ENCODE measurements around the gene PDE7B.

PDE7B gene

GRCh38 chr6:136035378-136036070, 184.0 kb downstream of the PDE7B start:
- Mint-ChIP-seq H3K4me3 (no peak overlapping the region), H3K27me3 (ENCODE audit: low read depth) (no peaks in the 10 kb centered on the region), H3K36me3 (ENCODE audit: low read depth) (peaks cover 2% of the 10 kb centered on the region), H3K9me3 (no peaks in the 10 kb centered on the region), H3K4me1 (ENCODE audit: low read depth) (peaks cover 5% of the 10 kb centered on the region), H3K27ac (no peak overlapping the region)
- DNase-seq (ENCODE audit: low spot score), result no peak

- Mint-ChIP-seq H3K4me1 (ENCODE audit: low read depth) (peaks cover 6% of the 10 kb centered on the region), H3K4me3 (no peak overlapping the region), H3K27me3 (ENCODE audit: low read depth) (no peaks in the 10 kb centered on the region), H3K36me3 (ENCODE audit: low read depth) (peaks cover 4% of the 10 kb centered on the region), H3K27ac (no peak overlapping the region), H3K9me3 (no peaks in the 10 kb centered on the region)
- no peak for DNase-seq (ENCODE audit: low spot score)
Measured at GRCh38 chr6:136036071-136036380, 184.5 kb downstream of the PDE7B start.

- no peak for DNase-seq (ENCODE audit: low spot score)
- peaks cover 4% of the 10 kb centered on the region for H3K36me3 Mint-ChIP-seq (ENCODE audit: low read depth)
- peaks cover 6% of the 10 kb centered on the region for H3K4me1 Mint-ChIP-seq (ENCODE audit: low read depth)
- no peaks in the 10 kb centered on the region for H3K27me3 Mint-ChIP-seq (ENCODE audit: low read depth)
- H3K9me3 Mint-ChIP-seq, result no peaks in the 10 kb centered on the region
- H3K27ac Mint-ChIP-seq, result no peak overlapping the region
- no peak overlapping the region for H3K4me3 Mint-ChIP-seq
Measured at GRCh38 chr6:136036601-136037000, 185.1 kb downstream of the PDE7B start.

- no peak overlapping the region for H3K4me3 Mint-ChIP-seq
- H3K9me3 Mint-ChIP-seq, result no peaks in the 10 kb centered on the region
- peaks cover 4% of the 10 kb centered on the region for H3K36me3 Mint-ChIP-seq (ENCODE audit: low read depth)
- H3K4me1 Mint-ChIP-seq (ENCODE audit: low read depth), result peaks cover 6% of the 10 kb centered on the region
- DNase-seq (ENCODE audit: low spot score), result peak; percentile 34
- no peaks in the 10 kb centered on the region for H3K27me3 Mint-ChIP-seq (ENCODE audit: low read depth)
- no peak overlapping the region for H3K27ac Mint-ChIP-seq
Measured at GRCh38 chr6:136037242-136037875, 185.9 kb downstream of the PDE7B start.

- no peak overlapping the region for H3K27ac Mint-ChIP-seq
- no peak overlapping the region for H3K4me3 Mint-ChIP-seq
Measured at GRCh38 chr6:136037876-136038460, 186.5 kb downstream of the PDE7B start.

GRCh38 chr6:136038531-136038930, 187.0 kb downstream of the PDE7B start:
- DNase-seq (ENCODE audit: low spot score), result no peak
- Mint-ChIP-seq H3K27ac (no peak overlapping the region), H3K9me3 (no peaks in the 10 kb centered on the region), H3K4me1 (ENCODE audit: low read depth) (peaks cover 6% of the 10 kb centered on the region), H3K36me3 (ENCODE audit: low read depth) (peaks cover 2% of the 10 kb centered on the region), H3K4me3 (no peak overlapping the region), H3K27me3 (ENCODE audit: low read depth) (no peaks in the 10 kb centered on the region)

More at GRCh38 chr6:136037876-136038460, 186.5 kb downstream of the PDE7B start:
- Mint-ChIP-seq H3K4me1 (ENCODE audit: low read depth) (peaks cover 6% of the 10 kb centered on the region), H3K9me3 (no peaks in the 10 kb centered on the region), H3K27me3 (ENCODE audit: low read depth) (no peaks in the 10 kb centered on the region), H3K36me3 (ENCODE audit: low read depth) (peaks cover 4% of the 10 kb centered on the region)
- DNase-seq (ENCODE audit: low spot score), result no peak

GRCh38 chr6:136039185-136039584, 187.7 kb downstream of the PDE7B start:
- no peak overlapping the region for H3K4me3 Mint-ChIP-seq
- no peak for DNase-seq (ENCODE audit: low spot score)
- H3K27me3 Mint-ChIP-seq (ENCODE audit: low read depth), result peaks cover 6% of the 10 kb centered on the region
- no peaks in the 10 kb centered on the region for H3K9me3 Mint-ChIP-seq
- H3K27ac Mint-ChIP-seq, result no peak overlapping the region
- peaks cover 6% of the 10 kb centered on the region for H3K4me1 Mint-ChIP-seq (ENCODE audit: low read depth)
- H3K36me3 Mint-ChIP-seq (ENCODE audit: low read depth), result peaks cover 7% of the 10 kb centered on the region

GRCh38 chr6:136050475-136050874, 199.0 kb downstream of the PDE7B start:
- no peak for DNase-seq (ENCODE audit: low spot score)
- peaks cover 13% of the 10 kb centered on the region for H3K9me3 Mint-ChIP-seq
- H3K27me3 Mint-ChIP-seq (ENCODE audit: low read depth), result no peaks in the 10 kb centered on the region
- H3K36me3 Mint-ChIP-seq (ENCODE audit: low read depth), result peaks cover 21% of the 10 kb centered on the region
- H3K4me3 Mint-ChIP-seq, result peak overlapping the region; percentile 66
- H3K4me1 Mint-ChIP-seq (ENCODE audit: low read depth), result peaks cover 23% of the 10 kb centered on the region
- peak overlapping the region; percentile 80 for H3K27ac Mint-ChIP-seq

- DNase-seq (ENCODE audit: low spot score), result peak; percentile 7
- Mint-ChIP-seq H3K27me3 (ENCODE audit: low read depth) (no peaks in the 10 kb centered on the region), H3K4me3 (peak overlapping the region; percentile 66), H3K4me1 (ENCODE audit: low read depth) (peaks cover 25% of the 10 kb centered on the region), H3K27ac (peak overlapping the region; percentile 80), H3K36me3 (ENCODE audit: low read depth) (peaks cover 19% of the 10 kb centered on the region), H3K9me3 (peaks cover 13% of the 10 kb centered on the region)
Measured at GRCh38 chr6:136051140-136051775, 199.8 kb downstream of the PDE7B start.

GRCh38 chr6:136052031-136052430, 200.5 kb downstream of the PDE7B start:
- H3K4me3 Mint-ChIP-seq, result no peak overlapping the region
- H3K27ac Mint-ChIP-seq, result no peak overlapping the region
- peaks cover 21% of the 10 kb centered on the region for H3K36me3 Mint-ChIP-seq (ENCODE audit: low read depth)
- no peaks in the 10 kb centered on the region for H3K27me3 Mint-ChIP-seq (ENCODE audit: low read depth)
- DNase-seq (ENCODE audit: low spot score), result no peak
- peaks cover 13% of the 10 kb centered on the region for H3K9me3 Mint-ChIP-seq
- H3K4me1 Mint-ChIP-seq (ENCODE audit: low read depth), result peaks cover 25% of the 10 kb centered on the region

- H3K4me3 Mint-ChIP-seq, result no peak overlapping the region
- H3K27ac Mint-ChIP-seq, result no peak overlapping the region
- H3K9me3 Mint-ChIP-seq, result no peaks in the 10 kb centered on the region
- peaks cover 6% of the 10 kb centered on the region for H3K4me1 Mint-ChIP-seq (ENCODE audit: low read depth)
- H3K36me3 Mint-ChIP-seq (ENCODE audit: low read depth), result peaks cover 2% of the 10 kb centered on the region
- DNase-seq (ENCODE audit: low spot score), result no peak
- no peaks in the 10 kb centered on the region for H3K27me3 Mint-ChIP-seq (ENCODE audit: low read depth)
Measured at GRCh38 chr6:136058852-136059251, 207.4 kb downstream of the PDE7B start.

GRCh38 chr6:136059308-136059707, 207.8 kb downstream of the PDE7B start:
- H3K9me3 Mint-ChIP-seq, result no peaks in the 10 kb centered on the region
- H3K27me3 Mint-ChIP-seq (ENCODE audit: low read depth), result no peaks in the 10 kb centered on the region
- no peak overlapping the region for H3K4me3 Mint-ChIP-seq
- H3K4me1 Mint-ChIP-seq (ENCODE audit: low read depth), result peaks cover 6% of the 10 kb centered on the region
- DNase-seq (ENCODE audit: low spot score), result no peak
- H3K27ac Mint-ChIP-seq, result no peak overlapping the region
- H3K36me3 Mint-ChIP-seq (ENCODE audit: low read depth), result peaks cover 2% of the 10 kb centered on the region

- H3K9me3 Mint-ChIP-seq, result no peaks in the 10 kb centered on the region
- H3K4me3 Mint-ChIP-seq, result no peak overlapping the region
- no peak for DNase-seq (ENCODE audit: low spot score)
- H3K4me1 Mint-ChIP-seq (ENCODE audit: low read depth), result peaks cover 6% of the 10 kb centered on the region
- no peak overlapping the region for H3K27ac Mint-ChIP-seq
- H3K36me3 Mint-ChIP-seq (ENCODE audit: low read depth), result peaks cover 2% of the 10 kb centered on the region
- H3K27me3 Mint-ChIP-seq (ENCODE audit: low read depth), result no peaks in the 10 kb centered on the region
Measured at GRCh38 chr6:136060052-136060451, 208.6 kb downstream of the PDE7B start.

GRCh38 chr6:136060759-136061158, 209.3 kb downstream of the PDE7B start:
- peaks cover 2% of the 10 kb centered on the region for H3K36me3 Mint-ChIP-seq (ENCODE audit: low read depth)
- peaks cover 5% of the 10 kb centered on the region for H3K4me1 Mint-ChIP-seq (ENCODE audit: low read depth)
- DNase-seq (ENCODE audit: low spot score), result no peak
- no peak overlapping the region for H3K27ac Mint-ChIP-seq
- no peaks in the 10 kb centered on the region for H3K27me3 Mint-ChIP-seq (ENCODE audit: low read depth)
- no peak overlapping the region for H3K4me3 Mint-ChIP-seq
- no peaks in the 10 kb centered on the region for H3K9me3 Mint-ChIP-seq

Measured in T-helper 2 cell treated with Interferon-gamma antibody and Interleukin-4, amounts not matched to agents 5 μg/mL and 100 μg/mL, for 36 hours (primary cell).